Ecto neural progenitor cell (in vitro differentiated cells): ENCODE data around the gene FZD8.

Experiments
- DNase-seq: peaks from one replicate; pipeline ENCODE4 v3.0.0-alpha.2; 2018; ENCODE audit warnings: low spot score

FZD8 gene

DNA sequence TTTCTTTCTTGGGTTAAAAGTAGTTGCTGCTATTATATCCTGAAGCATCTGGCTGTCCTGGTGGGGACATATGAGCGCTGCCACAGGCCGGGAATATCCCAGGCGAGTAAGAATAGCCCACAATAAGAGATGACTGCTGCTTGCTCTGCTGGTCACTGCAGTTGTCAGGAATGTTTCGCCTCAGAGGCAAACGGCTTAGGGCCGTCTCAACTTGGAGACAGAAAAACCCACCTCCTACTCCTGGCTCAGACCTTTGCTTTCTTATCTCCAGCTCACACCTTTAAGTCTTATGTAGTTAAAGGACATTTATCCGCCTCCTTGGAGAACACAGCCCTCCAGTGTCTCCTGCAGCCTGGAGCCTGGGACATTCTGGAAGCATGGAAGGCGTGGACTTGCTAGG, 36.9 kb downstream of the FZD8 start, which contains the start of gene GJD4:
GJD4 (plus strand) TSS at position 151 of the 400 bp plus-strand sequence; CDS start at position 378, 227 bp downstream.
- DNase-seq, result no peak

DNA sequence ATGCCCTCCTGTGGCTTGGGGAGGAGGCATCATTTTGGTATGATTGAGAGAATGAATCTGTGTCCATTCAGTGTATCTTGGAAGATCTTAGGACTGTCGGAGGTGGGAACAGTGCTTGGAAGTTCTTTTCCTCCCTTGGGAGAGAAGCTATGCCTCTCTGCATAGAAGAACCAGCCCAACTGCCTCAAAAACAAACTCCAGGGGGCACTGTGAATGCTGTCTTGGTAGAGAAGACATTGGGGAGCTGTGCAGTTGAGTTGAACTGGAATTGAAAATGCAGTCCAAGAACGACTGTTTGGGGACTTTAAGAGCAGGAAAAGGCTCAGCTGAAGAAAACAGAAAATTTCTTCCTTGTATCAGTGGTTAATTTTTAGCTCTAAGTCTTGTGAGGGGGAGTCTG, 41.9 kb downstream of the FZD8 start:
- DNase-seq, result no peak

GRCh38 chr10:35598379-35598778, 43.7 kb downstream of the FZD8 start:
- no peak for DNase-seq

DNA sequence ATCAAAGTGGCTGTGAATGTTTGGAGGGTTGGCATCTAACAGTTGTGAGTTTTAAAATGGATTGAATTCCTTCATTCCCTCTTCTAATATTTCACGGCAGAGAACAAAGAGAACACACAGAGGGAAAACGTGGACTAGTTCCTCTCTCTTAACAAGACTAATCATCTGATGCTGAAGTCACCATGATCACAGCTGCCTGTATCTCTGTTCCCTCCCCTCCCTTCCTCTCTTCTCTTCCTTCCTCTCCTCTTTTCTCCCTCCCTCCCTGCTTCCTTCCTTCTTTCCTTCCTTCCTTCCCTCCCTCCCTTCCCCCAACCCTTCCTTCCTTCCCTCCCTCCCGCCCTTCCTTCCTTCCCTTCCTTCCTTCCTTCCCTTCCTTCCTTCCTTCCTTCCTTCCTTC, 47.0 kb downstream of the FZD8 start:
- DNase-seq, result no peak

DNA sequence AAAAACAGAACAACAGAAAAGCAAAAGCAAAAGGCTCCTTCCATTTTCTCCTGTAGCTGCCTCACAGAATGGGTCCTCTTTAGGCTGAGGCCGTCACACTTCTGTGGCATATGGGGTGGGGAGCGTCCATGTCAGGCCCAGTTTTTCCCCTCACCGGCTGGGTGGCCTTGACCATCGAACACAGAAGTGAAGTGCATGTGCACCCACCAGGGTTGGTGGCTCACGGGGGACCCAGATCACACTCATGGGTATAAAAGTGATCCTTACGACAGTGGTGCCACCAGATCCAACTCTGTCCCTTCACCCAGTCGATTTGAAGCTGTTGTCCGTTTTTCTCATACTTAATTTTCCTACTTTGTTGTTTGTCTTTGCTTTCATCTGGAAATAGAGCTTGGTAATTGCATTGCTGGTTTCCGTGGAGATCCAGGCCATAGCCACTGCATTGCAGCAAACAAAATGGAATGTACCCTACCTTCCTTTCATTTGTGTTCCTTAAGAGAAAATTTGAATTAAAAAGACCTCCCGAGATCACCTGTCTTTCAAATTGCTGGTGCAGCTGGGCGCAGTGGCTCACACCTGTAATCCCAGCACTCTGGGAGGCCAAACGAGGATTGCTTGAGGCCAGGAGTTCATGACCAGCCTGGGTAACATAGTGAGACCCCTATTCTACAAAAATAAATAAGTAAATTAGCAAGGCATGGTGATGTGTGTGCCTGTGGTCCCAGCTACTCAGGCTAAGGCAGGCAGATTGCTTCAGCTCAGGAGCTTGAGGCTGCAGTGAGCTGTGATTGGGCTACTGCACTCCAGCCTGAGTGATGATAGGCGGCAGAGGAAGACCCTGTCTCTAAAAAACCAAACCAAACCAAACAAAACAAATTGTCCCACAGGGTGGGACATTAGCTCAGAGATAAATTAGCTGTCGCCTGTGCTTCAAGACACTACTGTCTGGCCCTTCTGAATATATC, 47.7 kb downstream of the FZD8 start:
- no peak for DNase-seq

- DNase-seq, result no peak
Observed at GRCh38 chr10:35592441-35592840, 49.7 kb downstream of the FZD8 start.

GRCh38 chr10:35588836-35589235, 53.3 kb downstream of the FZD8 start:
- DNase-seq, result no peak
